ENCODE measurements around the gene EGFL7.

GRCh38 chr9:136620441-136621018 lies 42.2 kb upstream of the EGFL7 start:
- TF ChIP-seq POLR2A (IDR thresholded peaks at IDR 0.05) (no peak), CTCF (IDR thresholded peaks at IDR 0.05) (no peak), POLR2AphosphoS5 (IDR thresholded peaks at IDR 0.05) (no peak)

Measured in prostate gland (tissue), 2 donors.